Gastrocnemius medialis (tissue), 4 donors: ENCODE results near the gene C1orf141.

Experiments
- CTCF ChIP-seq, 5 experiments: fragments of 450-650 bp in 3 of 5; fragments of 200-600 bp in 2 of 5; sonication (generic) in 2 of 5; IDR thresholded peaks in 4 of 5; conservative IDR thresholded peaks in 1 of 5; 1 replicate in 4 of 5; 2 replicates in 1 of 5; pipeline ENCODE4 v1.5.1; 2016 to 2019; ENCODE audit warnings: antibody characterized with exemption in 5 of 5, mild to moderate bottlenecking in 3 of 5, moderate library complexity in 3 of 5
- POLR2A ChIP-seq, 2 donors: fragments of 450-650 bp; IDR thresholded peaks; one replicate each; pipeline ENCODE4 v1.6.1; 2017; ENCODE audit warnings: antibody characterized with exemption in 2 of 2, mild to moderate bottlenecking in 2 of 2, moderate library complexity in 2 of 2

GRCh38 chr1:67061266-67061665, 73.5 kb downstream of the C1orf141 start:
- TF ChIP-seq CTCF (IDR thresholded peaks at IDR 0.05 in 4 of 5, conservative IDR thresholded peaks at IDR 0.05 in 1 of 5): no peak
- TF ChIP-seq POLR2A (IDR thresholded peaks at IDR 0.05): no peak
